Activated CD8-positive, alpha-beta memory T cell treated with anti-CD3 and anti-CD28 coated beads, Interleukin-2, amount 50 U/mL, for 4 hours (primary cell): Measurements from ENCODE around the gene CAPZA2.
"Not testable (repeated sequence)": the region's sequence is repeated elsewhere in the genome, so short reads cannot be mapped to it uniquely, and the experiment has no call there.

Source experiments
- DNase-seq: peaks from one replicate; pipeline ENCODE4 v3.0.0-alpha.2; 2020

CAPZA2 gene

GRCh38 chr7:116922545-116922944, 60.2 kb downstream of the CAPZA2 start:
- DNase-seq, result no peak

GRCh38 chr7:116924741-116925140, 62.4 kb downstream of the CAPZA2 start:
- no peak for DNase-seq

GRCh38 chr7:116929021-116929420, 66.6 kb downstream of the CAPZA2 start:
- DNase-seq, result no peak

- peak; percentile 74 for DNase-seq
Observed at GRCh38 chr7:116929914-116930913, 67.8 kb downstream of the CAPZA2 start.

- no peak for DNase-seq
Observed at GRCh38 chr7:116932566-116932965, 70.2 kb downstream of the CAPZA2 start.

- no peak for DNase-seq
Observed at GRCh38 chr7:116933465-116933864, 71.1 kb downstream of the CAPZA2 start.

- no peak for DNase-seq
Observed at GRCh38 chr7:116934580-116934979, 72.2 kb downstream of the CAPZA2 start.

GRCh38 chr7:116936844-116937243, 74.5 kb downstream of the CAPZA2 start:
- DNase-seq, result not testable (repeated sequence)

- DNase-seq, result no peak
Observed at GRCh38 chr7:116938678-116939077, 76.3 kb downstream of the CAPZA2 start.

- DNase-seq, result no peak
Observed at GRCh38 chr7:116940689-116941370, 78.4 kb downstream of the CAPZA2 start.

- DNase-seq, result no peak
Observed at GRCh38 chr7:116942504-116942903, 80.1 kb downstream of the CAPZA2 start.

GRCh38 chr7:116948934-116949333, 86.5 kb downstream of the CAPZA2 start:
- DNase-seq, result no peak

GRCh38 chr7:116949941-116950801, 87.8 kb downstream of the CAPZA2 start:
- DNase-seq, result no peak

GRCh38 chr7:116950889-116951351, 88.5 kb downstream of the CAPZA2 start:
- no peak for DNase-seq

- DNase-seq, result no peak
Observed at GRCh38 chr7:116951366-116952292, 89.2 kb downstream of the CAPZA2 start.

- DNase-seq, result no peak
Observed at GRCh38 chr7:116952635-116953371, 90.4 kb downstream of the CAPZA2 start.

GRCh38 chr7:116953372-116953905, 91.1 kb downstream of the CAPZA2 start, which contains the start of gene ST7:
Gene ST7, plus strand, starts transcription at chr7:116953501. Its CDS starts 40 bp downstream, at chr7:116953541.
- peak; percentile 70 for DNase-seq

GRCh38 chr7:116953906-116954838, 91.8 kb downstream of the CAPZA2 start:
- DNase-seq, result no peak

GRCh38 chr7:116955340-116955739, 93.0 kb downstream of the CAPZA2 start:
- no peak for DNase-seq
